ENCODE data around the gene EPG5. TPM values are rescaled to one million over a fixed set of nuclear protein-coding genes. Genes with fewer than 3 reads are reported as not detected.

The EPG5 gene
- total RNA-seq, 1 donor from 2014 or later: 10.9 TPM

DNA sequence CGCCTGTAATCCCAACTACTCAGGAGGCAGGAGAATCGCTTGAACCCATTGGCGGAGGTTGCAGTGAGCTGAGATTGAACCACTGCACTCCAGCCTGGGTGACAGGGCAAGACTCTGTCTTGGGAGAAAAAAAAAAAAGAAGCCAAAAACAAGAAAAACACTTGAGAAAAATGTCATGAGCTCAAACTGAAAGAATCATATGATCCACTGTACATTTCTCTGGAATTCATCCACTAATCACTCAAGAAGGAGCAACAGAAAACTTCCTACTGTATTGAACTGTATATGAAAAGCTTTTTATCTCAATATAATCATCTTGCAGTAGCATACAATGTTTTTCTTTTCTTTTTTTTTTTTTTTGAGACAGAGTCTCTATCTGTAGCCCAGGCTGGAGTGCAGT lies 40.4 kb downstream of the EPG5 start:
- DNase-seq (ENCODE audit: low spot score): no peak
- ATAC-seq: no peak

DNA sequence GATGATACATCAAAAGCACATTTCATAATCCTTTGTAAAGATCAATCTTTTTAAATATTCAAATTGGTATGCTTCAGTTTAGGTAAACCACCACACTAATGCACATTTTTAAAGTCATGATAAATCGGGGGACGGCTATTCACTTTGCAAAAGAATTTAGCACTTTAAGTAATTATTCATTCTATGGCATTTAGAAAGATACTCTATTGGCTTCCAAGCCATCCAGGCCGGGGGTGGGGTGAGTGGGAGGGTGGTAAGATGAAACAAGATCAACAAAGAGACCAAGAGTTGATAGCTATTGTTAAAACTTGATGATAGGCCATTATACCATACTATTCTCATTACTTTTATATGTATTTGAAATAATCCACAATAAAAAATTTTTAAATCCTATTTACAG lies 41.0 kb downstream of the EPG5 start:
- DNase-seq (ENCODE audit: low spot score) (no peak), ATAC-seq (no peak)

DNA sequence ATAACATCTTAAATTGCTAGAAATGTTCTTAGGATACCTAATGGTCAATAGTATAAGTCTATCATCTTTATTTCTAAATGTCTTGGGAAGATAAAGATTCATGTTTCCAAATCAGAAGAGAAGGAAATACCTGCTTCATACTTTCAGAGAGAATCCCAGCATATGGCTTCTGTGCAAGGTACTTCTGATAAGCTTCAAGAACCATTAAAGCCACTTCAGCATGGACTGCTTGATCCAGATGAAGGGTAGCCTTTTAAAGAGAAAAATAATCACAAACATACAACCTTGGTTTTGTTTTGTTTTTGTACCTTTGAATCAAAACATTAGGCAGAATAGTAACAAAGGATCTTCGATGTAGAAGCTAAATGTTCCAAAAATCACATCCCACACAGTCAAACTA lies 44.0 kb downstream of the EPG5 start:
- ATAC-seq: no peak
- DNase-seq (ENCODE audit: low spot score): no peak

DNA sequence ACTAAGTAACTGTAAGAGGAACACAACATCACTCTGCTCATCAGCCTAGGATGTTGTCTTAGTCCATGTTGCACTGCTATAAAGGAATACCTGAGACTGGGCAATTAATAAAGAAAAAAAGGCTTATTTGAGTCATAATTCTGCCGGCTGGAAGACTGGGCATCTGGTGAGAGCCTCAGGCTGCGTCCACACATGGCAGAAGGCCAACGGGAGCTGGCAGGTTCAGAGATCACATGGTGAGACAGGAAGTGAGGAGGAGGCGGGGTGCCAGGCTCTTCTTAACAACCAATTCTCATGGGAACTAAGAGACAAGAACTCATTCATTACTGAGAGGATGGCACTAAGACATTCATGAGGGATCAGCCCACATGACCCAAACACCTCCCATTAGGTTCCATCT lies 46.8 kb downstream of the EPG5 start:
- ATAC-seq: peak; percentile 94

DNA sequence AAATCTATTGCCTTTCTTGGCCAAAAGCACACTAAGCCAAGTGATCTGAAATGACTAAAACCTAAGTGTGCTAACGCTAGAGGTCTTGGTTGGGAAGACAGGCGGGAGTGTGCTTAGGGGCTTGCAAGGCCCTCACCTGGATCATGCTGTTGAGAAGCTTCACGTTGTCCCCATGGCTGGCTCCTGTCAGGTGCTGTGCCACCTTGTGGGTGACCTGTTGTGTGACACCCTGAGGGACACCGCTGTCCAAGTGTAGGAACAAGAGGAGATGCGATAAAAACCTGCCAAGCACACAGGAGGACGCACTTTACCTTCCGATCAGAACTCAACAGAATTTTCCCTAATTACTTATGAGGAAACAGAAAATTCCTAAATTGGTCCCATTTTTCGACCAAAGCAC lies 50.8 kb downstream of the EPG5 start:
- DNase-seq (ENCODE audit: low spot score) (no peak), ATAC-seq (peak; percentile 59)

More for the DNA sequence above, 46.8 kb downstream of the EPG5 start:
- DNase-seq (ENCODE audit: low spot score): peak; percentile 88

DNA sequence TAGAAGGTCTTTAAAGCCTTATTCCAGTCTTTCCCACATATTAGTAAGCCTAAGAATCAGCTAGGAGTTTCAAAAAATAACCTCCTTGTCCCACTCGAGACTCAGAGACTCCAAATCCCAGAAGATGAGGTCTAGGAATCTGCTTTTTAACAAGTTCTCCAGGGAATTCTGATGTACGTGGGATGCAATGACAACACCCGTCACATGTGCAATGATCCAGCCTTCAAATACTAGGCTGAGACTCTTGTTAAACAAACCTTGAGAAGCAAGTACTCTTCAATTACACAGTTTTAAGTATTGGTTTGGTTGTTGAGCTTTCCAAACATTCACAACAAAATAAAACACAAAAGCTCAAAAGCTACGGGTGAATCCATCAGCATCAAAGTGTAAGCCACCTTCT lies 53.9 kb downstream of the EPG5 start:
- ATAC-seq: no peak
- no peak for DNase-seq (ENCODE audit: low spot score)

DNA sequence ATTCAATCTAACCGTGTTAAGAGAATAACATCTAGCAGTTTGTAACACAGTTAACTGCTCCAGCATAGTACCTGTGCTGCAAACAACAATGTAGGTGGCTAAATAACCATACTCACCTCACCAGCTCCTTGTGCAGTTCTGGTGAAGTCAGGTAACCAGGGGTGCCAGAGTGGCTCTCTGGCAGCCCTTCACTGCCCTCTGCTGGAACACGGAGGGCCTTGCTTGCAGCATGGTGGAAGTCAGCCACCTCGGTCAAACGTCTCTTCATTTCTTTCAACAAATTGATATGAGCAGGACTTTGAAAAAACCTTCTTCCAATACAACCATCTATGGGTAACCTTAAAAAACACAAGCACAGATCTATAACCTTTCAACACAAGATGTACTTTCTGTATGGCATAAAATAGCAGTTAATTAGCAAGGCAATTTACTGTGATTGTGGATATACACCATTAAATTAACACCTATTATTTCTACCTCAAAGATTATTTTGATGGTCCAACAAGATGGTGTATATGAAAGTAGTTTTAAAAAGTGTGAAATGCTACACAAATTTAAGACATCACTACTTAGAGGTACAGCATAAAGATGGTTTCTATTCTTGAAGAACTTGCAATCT lies 56.6 kb downstream of the EPG5 start:
- DNase-seq (ENCODE audit: low spot score): peak; percentile 54
- peak; percentile 98 for ATAC-seq

DNA sequence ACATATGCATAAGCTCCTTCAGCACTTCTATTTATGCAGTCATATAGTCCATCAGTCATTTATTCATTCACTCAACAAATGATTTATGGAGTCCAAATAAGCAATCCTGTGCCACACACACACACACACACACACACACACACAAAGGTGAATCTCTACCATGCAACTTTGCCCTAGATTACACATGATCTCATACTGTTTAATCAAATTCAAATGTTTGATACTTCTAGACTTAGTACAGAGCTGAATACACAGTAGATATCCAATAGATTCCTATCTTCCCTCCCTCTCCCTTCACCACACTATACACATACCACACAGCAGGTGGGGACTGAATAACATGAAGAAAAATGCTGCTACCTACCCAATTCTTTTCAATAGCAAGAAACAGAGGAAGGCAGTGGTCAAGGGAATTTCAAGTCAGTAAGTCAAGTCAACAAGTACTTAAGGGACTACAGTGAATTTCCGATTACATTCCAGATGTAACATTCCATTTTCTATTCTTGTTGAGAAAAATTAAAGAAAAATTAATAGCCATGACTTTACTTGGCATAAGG lies 65.4 kb downstream of the EPG5 start:
- ATAC-seq (peak; percentile 53), DNase-seq (ENCODE audit: low spot score) (no peak)

DNA sequence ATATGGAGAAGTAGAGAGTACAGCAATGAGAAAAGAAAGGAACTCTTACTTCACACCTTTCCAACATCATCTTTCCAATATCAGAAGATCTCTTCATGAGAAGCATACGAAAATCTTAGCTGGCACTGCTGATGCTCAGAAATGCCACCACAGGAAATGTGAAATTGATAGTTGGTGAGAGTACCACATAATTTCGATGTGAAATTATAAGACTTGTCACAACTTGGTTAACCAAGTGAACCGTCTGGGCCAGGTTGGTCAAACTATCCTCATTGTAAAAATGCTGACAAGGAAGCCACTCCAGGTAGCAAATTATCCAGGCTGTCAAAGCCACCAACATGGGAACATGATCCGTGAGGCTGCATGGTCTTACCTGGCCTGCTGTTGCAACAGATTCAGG lies 66.5 kb downstream of the EPG5 start:
- DNase-seq (ENCODE audit: low spot score) (no peak), ATAC-seq (no peak)

DNA sequence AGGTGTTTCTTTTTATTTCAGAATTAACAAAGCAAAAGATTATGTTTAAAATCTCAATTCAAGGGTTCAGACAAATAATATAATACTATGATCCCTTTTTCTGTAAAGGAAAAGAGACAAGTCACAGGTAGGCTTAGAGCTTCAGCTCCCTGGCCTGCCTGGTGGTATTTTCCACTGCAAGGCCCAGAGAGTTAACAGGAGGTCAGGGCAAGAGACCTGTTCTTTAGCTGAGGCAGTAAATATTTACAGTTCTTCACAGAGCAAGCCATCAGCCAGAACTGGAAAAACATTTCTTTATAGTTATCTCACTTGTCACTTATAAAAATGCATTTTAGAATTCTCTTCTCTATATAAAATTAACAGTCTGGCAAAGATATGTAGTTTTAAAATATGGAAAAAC lies 70.1 kb downstream of the EPG5 start:
- peak; percentile 65 for DNase-seq (ENCODE audit: low spot score)
- peak; percentile 99 for ATAC-seq

DNA sequence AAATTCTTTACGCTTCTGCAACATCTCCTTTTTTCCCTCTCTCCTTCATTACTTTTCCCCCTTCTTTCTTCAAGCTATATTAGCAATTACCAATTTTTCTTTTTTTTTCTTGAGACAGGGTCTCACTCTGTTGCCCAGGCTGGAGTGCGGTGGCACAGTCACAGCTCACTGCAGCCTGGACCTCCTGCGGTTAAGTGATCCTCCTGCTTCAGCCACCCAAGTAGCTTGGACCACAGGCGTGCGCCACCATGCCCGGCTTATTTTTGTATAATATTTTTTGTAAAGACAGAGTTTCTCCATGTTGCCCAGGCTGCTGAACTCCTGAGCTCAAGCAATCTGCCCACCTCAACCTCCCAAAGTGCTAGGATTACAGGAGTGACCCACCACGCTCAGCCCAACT lies 70.7 kb downstream of the EPG5 start:
- ATAC-seq (no peak), DNase-seq (ENCODE audit: low spot score) (no peak)

DNA sequence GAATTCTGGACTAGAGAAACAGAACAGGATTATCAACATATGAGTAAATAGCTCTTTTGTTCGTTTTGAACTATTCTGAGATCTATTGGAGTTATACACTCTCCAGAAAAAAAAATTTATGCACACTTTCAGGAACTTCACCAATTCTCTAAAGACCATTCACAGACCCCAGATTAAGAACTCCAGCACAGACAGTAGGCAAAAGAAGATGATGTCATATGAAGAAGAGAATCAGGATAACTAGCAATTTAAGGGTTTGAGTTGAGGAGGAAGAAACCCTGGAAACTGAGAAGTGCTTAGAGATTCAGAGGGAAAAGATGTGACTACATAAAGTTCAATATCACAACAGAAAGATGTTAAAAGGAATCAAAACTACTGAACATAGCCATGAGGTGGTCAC lies 71.8 kb downstream of the EPG5 start:
- no peak for DNase-seq (ENCODE audit: low spot score)
- ATAC-seq: no peak

DNA sequence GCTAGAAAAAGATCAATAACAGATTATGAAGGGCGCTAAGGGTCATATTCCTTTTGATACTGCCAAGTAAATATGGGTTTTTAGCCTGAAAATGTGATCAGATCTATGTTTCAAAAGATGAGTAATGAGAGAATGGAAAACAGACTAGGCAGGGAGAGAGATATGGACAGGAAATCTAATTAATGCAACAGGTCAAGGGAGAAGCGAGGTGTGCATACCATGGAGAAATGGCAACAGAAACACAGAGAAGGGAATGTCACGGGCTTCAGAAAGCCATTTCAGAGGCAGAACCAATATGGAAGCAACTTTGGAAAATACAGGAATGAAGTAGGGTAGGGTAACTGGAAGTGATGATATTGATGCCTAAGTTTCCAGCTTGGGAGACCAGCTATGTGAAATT lies 72.3 kb downstream of the EPG5 start:
- no peak for ATAC-seq

DNA sequence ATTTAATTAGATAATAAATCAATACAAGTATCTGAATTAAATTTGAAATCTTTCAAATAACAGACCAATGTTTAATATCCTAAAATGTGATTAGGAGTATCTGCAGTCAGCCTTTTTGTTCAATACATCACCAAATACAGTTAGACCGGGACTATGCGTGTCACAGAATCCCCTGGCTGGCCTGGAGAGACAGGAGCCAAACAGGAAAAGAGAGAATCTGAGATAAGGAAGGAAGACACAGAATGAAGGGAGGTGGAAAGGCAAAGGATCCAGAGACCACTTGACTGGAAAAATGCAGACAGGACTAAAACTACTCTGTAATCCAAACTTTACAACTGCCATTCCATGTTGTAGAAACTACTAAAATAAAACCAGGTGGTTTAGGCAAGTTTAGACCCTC lies 75.3 kb downstream of the EPG5 start:
- DNase-seq (ENCODE audit: low spot score) (no peak), ATAC-seq (no peak)

More for the DNA sequence above, 72.3 kb downstream of the EPG5 start:
- no peak for DNase-seq (ENCODE audit: low spot score)

DNA sequence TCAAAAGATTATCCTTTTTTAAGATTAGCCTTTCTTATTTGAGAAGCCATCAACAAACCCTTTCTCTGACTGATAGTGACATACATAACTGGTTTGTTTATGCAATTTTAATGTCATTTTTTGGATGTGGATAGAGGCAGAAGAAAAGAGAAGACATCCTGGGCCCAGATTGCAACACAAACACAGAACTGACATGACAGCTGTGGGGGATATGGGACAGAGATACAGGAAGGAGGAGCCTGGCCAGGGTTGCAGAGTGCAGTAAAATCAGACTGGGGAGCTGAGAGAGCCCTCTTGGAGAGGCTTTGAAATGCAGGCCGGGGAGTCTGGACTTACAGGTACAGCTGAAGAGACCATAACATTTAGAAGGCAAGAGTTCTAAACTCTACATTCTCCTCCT lies 76.5 kb downstream of the EPG5 start:
- peak; percentile 46 for ATAC-seq

DNA sequence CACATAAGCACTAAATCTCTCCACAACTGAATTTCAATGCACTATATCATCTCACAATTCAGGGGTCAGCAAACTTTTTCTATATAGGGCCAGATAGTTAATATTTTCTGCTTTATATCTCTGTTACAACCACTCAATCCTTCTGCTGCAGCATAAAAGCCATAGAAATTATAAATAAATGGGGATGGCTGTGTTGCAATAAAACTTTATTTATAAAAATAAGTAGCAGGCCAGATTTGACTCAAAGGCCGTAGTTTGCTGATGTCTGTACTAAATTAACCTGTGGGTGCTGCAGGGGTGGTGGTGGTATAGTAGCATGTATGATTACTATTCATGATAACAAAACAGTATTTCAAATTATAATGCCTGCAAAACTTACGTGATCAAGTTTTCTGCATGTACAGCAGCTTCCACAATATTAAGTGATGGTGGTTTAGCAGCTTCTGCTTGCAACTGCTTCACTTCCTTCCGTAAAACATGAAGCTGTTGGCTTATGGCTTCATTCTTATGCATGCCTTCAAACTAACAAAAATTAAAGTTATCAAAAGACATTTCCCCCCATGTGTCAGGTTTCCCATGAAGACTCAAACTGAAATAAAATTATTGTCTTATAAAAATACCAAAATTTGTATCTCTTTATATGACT lies 77.6 kb downstream of the EPG5 start:
- ATAC-seq (no peak), DNase-seq (ENCODE audit: low spot score) (no peak)

More for the DNA sequence above, 76.5 kb downstream of the EPG5 start:
- DNase-seq (ENCODE audit: low spot score): no peak

DNA sequence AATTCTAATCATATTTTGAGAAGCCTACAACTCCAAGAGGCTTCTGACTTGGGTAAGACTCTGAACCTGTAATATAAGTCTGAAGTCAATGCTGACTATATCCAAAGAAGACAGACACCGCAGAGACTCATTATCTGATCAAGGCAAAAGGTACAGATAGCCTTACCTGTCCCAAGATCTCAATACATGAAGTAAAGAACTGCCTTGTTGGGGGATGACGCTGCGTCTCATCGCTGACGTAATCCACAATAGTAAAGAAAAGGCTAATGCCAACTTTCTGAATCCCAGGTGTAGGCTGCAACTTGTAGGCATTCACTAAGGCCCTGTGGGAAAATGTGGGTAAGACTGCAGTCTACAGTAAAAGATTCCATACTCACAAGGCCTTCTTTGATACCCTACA lies 79.5 kb downstream of the EPG5 start:
- no peak for DNase-seq (ENCODE audit: low spot score)
- ATAC-seq: no peak

DNA sequence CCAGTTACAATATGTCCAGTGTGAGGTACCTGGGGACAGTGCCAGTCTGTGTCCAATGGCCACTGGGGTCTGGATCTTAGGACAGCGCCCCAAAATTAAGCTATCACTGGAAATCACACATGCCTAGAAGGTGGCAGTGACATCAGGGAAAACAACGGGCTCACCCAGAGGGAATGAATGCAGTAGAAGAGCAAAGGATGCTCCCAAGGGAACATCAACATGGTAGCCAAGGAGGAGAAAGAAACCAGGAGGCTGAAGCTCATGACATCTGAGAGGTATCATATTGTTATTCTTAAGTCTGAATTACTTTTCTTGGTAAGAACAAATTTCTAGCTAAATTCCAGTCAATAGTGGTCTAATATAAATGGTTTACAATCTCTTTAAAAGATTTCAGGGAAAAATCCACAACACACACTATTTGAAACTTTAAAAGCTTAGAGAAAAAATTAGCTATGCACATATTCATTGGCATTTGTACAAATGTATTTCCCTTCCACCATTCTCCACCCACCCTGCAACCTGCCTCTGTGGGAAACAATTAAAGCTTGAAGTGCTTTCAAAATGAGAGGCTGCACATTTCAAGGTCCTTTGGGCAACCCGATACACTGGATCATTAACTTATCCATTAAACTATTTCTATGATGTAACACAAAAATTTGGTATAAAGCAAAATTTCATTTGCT lies 86.1 kb downstream of the EPG5 start:
- no peak for DNase-seq (ENCODE audit: low spot score)
- no peak for ATAC-seq

DNA sequence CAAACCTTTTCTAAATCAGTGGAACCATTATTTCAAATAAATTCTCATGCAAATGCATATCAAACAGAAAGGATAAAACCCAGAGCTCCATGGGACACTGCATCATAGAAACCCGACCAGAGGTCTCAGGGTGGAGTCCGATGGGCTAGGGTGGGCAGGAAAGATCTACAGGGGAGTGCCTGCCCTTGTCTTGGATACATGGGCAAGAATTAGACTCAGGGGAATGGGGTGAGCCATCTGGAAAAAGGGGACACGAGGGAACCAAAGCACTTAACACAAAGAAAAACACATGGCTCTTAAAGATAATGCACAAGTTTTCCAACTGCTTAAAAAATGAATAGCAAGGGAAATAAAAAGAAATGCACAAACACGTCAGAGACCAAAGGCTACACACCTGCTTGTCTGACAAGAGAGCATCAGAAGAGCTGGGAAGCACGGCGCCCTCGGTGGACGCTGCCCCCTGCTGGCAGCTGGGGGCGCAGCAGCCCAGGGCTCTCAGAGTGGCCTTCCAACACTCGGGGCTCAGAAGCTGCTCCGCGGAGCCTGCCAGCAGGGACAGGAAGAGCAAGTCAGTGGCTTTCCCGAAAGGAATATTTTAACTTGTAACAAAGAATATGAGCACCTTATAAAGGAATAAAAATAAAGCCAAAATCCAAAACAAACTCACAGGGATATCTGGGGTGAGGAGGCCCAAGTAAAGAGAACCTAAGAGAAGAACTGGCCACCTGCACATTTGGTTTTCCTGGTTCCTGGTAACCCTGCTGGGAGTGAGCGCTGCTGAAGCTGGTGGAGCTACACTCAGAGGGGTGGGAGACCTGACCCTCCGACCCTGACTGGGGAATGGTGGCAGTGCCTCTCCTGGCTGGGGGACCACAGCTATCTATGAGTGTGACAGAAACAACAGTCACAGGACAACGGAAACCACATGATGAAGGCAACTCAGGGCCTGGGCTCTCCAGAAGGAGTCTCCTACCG lies 87.2 kb downstream of the EPG5 start:
- ATAC-seq: peak; percentile 100
- peak; percentile 74 for DNase-seq (ENCODE audit: low spot score)

DNA sequence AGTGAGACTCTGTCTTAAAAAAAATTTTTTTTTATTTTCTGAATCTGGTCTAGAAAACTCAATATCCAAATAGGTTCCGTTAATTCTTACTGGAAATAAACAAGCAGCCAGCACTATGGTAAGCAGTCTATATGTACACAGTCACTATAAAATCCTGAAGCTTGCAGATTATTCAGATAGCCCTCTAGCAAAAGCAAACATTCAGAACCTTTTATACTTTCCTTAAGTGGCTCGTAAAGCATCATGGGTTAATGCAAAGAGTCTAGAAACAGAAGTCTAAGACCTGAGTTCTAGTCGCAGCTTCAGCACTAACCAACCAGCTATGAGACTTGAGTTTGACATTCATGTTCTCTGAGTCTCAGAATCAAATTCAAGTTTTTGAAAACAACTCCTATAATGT lies 89.7 kb downstream of the EPG5 start:
- no peak for ATAC-seq

DNA sequence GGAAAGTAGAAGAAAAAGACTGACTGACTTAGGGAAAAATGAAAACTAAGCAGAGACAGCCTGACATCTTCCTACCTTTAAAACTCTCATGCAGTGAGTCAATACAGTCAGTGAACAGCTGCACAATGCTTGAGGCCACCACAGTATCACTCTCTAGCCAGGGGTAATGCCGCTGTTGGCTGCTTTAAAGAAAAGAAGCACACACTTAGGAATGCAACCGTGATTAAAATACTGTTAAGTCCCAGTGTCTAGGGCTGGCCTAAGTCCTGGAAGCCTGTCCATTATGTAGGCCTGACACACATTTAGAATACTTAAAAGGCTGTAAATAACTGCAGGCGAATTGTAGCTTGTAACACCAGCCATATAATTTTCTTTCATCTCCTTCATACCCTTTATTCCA lies 91.0 kb downstream of the EPG5 start:
- no peak for DNase-seq (ENCODE audit: low spot score)
- ATAC-seq: no peak

More for the DNA sequence above, 89.7 kb downstream of the EPG5 start:
- no peak for DNase-seq (ENCODE audit: low spot score)

All from left lobe of liver (tissue), 2 donors.